H9 (cell line): ENCODE measurements around the gene FAM217A. TPM values are rescaled to one million over a fixed set of nuclear protein-coding genes. Genes with fewer than 3 reads are reported as not detected.

ENCODE experiments used
- DNase-seq: peaks from one replicate; pipeline ENCODE4 v3.0.0-alpha.2; 2017
- H2AFZ ChIP-seq: one replicate; pipeline ENCODE4 v1.6.1; 2013; ENCODE audit warnings: mild to moderate bottlenecking, low read length, control low read depth, moderate library complexity
- H2AK5ac ChIP-seq: 2 replicates; pipeline ENCODE4 v1.6.1; 2013; ENCODE audit warnings: low read length, control low read depth, mixed read lengths; ENCODE audit not compliant: insufficient read length
- H2BK120ac ChIP-seq: one replicate; pipeline ENCODE4 v1.6.1; 2013; ENCODE audit warnings: low read depth, mild to moderate bottlenecking, low read length, control low read depth, inconsistent platforms; ENCODE audit not compliant: poor library complexity, severe bottlenecking
- H2BK12ac ChIP-seq: 2 replicates; pipeline ENCODE4 v1.6.1; 2013; ENCODE audit warnings: low read length, control low read depth, mixed read lengths, low read depth; ENCODE audit not compliant: insufficient read length
- H2BK15ac ChIP-seq: 2 replicates; pipeline ENCODE4 v1.6.1; 2013; ENCODE audit warnings: low read depth, low read length, control low read depth
- H2BK20ac ChIP-seq: one replicate; pipeline ENCODE4 v1.6.1; 2013; ENCODE audit warnings: low read depth, mild to moderate bottlenecking, low read length, control low read depth, inconsistent platforms; ENCODE audit not compliant: poor library complexity, severe bottlenecking
- H2BK5ac ChIP-seq: 2 replicates; pipeline ENCODE4 v1.6.1; 2013; ENCODE audit warnings: low read length, control low read depth, mixed read lengths; ENCODE audit not compliant: insufficient read length
- H3K14ac ChIP-seq: 2 replicates; pipeline ENCODE4 v1.6.1; 2013; ENCODE audit warnings: low read length, control low read depth; ENCODE audit not compliant: insufficient read depth
- H3K18ac ChIP-seq: 2 replicates; pipeline ENCODE4 v1.6.1; 2013; ENCODE audit warnings: low read depth, mild to moderate bottlenecking, mixed read lengths, low read length, control low read depth; ENCODE audit not compliant: insufficient read length
- H3K23ac ChIP-seq: 2 replicates; pipeline ENCODE4 v1.6.1; 2013; ENCODE audit warnings: low read length, control low read depth, mixed read lengths, low read depth; ENCODE audit not compliant: insufficient read length
- H3K23me2 ChIP-seq: 2 replicates; pipeline ENCODE4 v1.6.1; 2013; ENCODE audit warnings: low read depth, mild to moderate bottlenecking, mixed read lengths, low read length, control low read depth; ENCODE audit not compliant: insufficient read length, poor library complexity, severe bottlenecking
- H3K27ac ChIP-seq: 2 replicates; pipeline ENCODE4 v1.5.1; 2013; ENCODE audit warnings: low read length, control low read depth, mixed read lengths, low read depth; ENCODE audit not compliant: insufficient read length
- H3K27me3 ChIP-seq: 2 replicates; pipeline ENCODE4 v1.6.1; 2013; ENCODE audit warnings: low read length, control low read depth, inconsistent platforms; ENCODE audit not compliant: insufficient read depth
- H3K4ac ChIP-seq: 2 replicates; pipeline ENCODE4 v1.6.1; 2013; ENCODE audit warnings: low read depth, mild to moderate bottlenecking, control low read depth, inconsistent platforms, low read length, moderate library complexity
- H3K4me1 ChIP-seq: 2 replicates; pipeline ENCODE4 v1.6.1; 2013; ENCODE audit warnings: low read length, control low read depth, inconsistent platforms; ENCODE audit not compliant: insufficient read depth
- H3K4me2 ChIP-seq: 2 replicates; pipeline ENCODE4 v1.6.1; 2013; ENCODE audit warnings: low read length, control low read depth, mixed read lengths; ENCODE audit not compliant: insufficient read length, insufficient read depth
- H3K56ac ChIP-seq: 2 replicates; pipeline ENCODE4 v1.6.1; 2013; ENCODE audit warnings: low read depth, mild to moderate bottlenecking, mixed read lengths, low read length, control low read depth; ENCODE audit not compliant: insufficient read length
- H3K79me1 ChIP-seq: 2 replicates; pipeline ENCODE4 v1.6.1; 2013; ENCODE audit warnings: low read depth, mild to moderate bottlenecking, moderate library complexity, low read length, control low read depth, inconsistent platforms; ENCODE audit not compliant: insufficient read depth, poor library complexity, severe bottlenecking
- H3K79me2 ChIP-seq: 2 replicates; pipeline ENCODE4 v1.6.1; 2013; ENCODE audit warnings: low read length, control low read depth, inconsistent platforms; ENCODE audit not compliant: insufficient read depth
- H3K9ac ChIP-seq: 2 replicates; pipeline ENCODE4 v1.6.1; 2013; ENCODE audit warnings: low read length, control low read depth, mixed read lengths; ENCODE audit not compliant: insufficient read length; ENCODE audit errors: extremely low read depth
- H3K9me3 ChIP-seq: one replicate; pipeline ENCODE4 v1.6.1; 2013; ENCODE audit warnings: low read depth, low read length, inconsistent platforms; ENCODE audit not compliant: control insufficient read depth
- H3T11ph ChIP-seq: one replicate; pipeline ENCODE4 v1.6.1; 2013; ENCODE audit warnings: mild to moderate bottlenecking, low read length, control low read depth, inconsistent platforms
- H4K20me1 ChIP-seq: one replicate; pipeline ENCODE4 v1.6.1; 2013; ENCODE audit not compliant: control insufficient read depth, insufficient read length, insufficient read depth
- H4K5ac ChIP-seq: 2 replicates; pipeline ENCODE4 v1.6.1; 2013; ENCODE audit warnings: low read depth, mild to moderate bottlenecking, mixed read lengths, low read length, control low read depth; ENCODE audit not compliant: insufficient read length
- H4K8ac ChIP-seq: replicated peaks from 2 replicates; pipeline ENCODE4 v1.6.1; 2013; ENCODE audit warnings: low read length, control low read depth, mixed read lengths, low read depth; ENCODE audit not compliant: insufficient read length
- H4K91ac ChIP-seq: 2 replicates; pipeline ENCODE4 v1.6.1; 2013; ENCODE audit warnings: low read depth, mild to moderate bottlenecking, moderate library complexity, mixed read lengths, low read length, control low read depth; ENCODE audit not compliant: insufficient read length
- H3K27ac Mint-ChIP-seq, 3 experiments: 2 replicates in 2 of 3; 3 replicates in 1 of 3; pipeline ENCODE4 v1.8.0; 2020 to 2021; ENCODE audit warnings: mixed read lengths in 3 of 3, mild to moderate bottlenecking in 1 of 3, moderate library complexity in 1 of 3
- H3K27me3 Mint-ChIP-seq: 2 replicates; pipeline ENCODE4 v1.8.0; 2021; ENCODE audit warnings: low read depth, mild to moderate bottlenecking, moderate library complexity, mixed read lengths
- H3K36me3 Mint-ChIP-seq, 3 experiments: 2 replicates in 2 of 3; 3 replicates in 1 of 3; pipeline ENCODE4 v1.8.0; 2020 to 2021; ENCODE audit warnings: low read depth in 3 of 3, mixed read lengths in 3 of 3; ENCODE audit not compliant: insufficient read depth in 1 of 3
- H3K4me1 Mint-ChIP-seq, 2 experiments: 2 replicates each; pipeline ENCODE4 v1.8.0; 2020; ENCODE audit warnings: mixed read lengths in 2 of 2
- H3K4me3 Mint-ChIP-seq, 2 experiments: 2 replicates in 1 of 2; 3 replicates in 1 of 2; pipeline ENCODE4 v1.8.0; 2020 to 2021; ENCODE audit warnings: mild to moderate bottlenecking in 2 of 2, mixed read lengths in 2 of 2, moderate library complexity in 1 of 2
- H3K9me3 Mint-ChIP-seq, 2 experiments: 2 replicates in 1 of 2; 3 replicates in 1 of 2; pipeline ENCODE4 v1.8.0; 2020; ENCODE audit warnings: mild to moderate bottlenecking in 2 of 2, mixed read lengths in 2 of 2, moderate library complexity in 1 of 2
- CTCF ChIP-seq: fragments of 200-600 bp; sonication (generic); conservative IDR thresholded peaks from 3 replicates; pipeline ENCODE4 v1.8.0; 2021; ENCODE audit warnings: antibody characterized with exemption, mild to moderate bottlenecking
- WGBS: extraction: QIAGEN DNeasy Blood & Tissue Kit; methylation state at CpG from one replicate; pipeline ENCODE4 v1.1.7; 2013; ENCODE audit warnings: missing lambda C conversion rate, low lambda C conversion rate, mixed read lengths; ENCODE audit not compliant: insufficient read length; ENCODE audit errors: extremely low coverage; 5-methylcytosine and 5-hydroxymethylcytosine counted together
- total RNA-seq: library from RNA; stranded (reverse); gene quantifications from 2 replicates; pipeline ENCODE4 v1.2.1, GENCODE V29; 2021

Gene FAM217A
- total RNA-seq, 1 experiment from 2014 or later = not detected

- no peak overlapping the region for H2AK5ac ChIP-seq
- H3K56ac ChIP-seq = no peak overlapping the region
- no peaks in the 10 kb centered on the region for H3K4me1 ChIP-seq
- H4K20me1 ChIP-seq = no peaks in the 10 kb centered on the region
- peaks cover 11 to 17% of the 10 kb centered on the region in 2 experiments; a peak in 3 of 4 replicates for H3K4me1 Mint-ChIP-seq
- H3K79me1 ChIP-seq = peaks cover 10% of the 10 kb centered on the region
- H3K4me3 Mint-ChIP-seq = no peak overlapping the region
- H3K14ac ChIP-seq = no peak overlapping the region
- H3K27ac ChIP-seq = no peak overlapping the region
- H3K4ac ChIP-seq = no peak overlapping the region
- H3T11ph ChIP-seq = no peak overlapping the region
- no peak for DNase-seq
- no peak overlapping the region for H3K18ac ChIP-seq
- no peak overlapping the region for H4K91ac ChIP-seq
- H3K4me2 ChIP-seq = no peak overlapping the region
- no peak overlapping the region for H2BK5ac ChIP-seq
- no peak overlapping the region for H2BK15ac ChIP-seq
- H2BK120ac ChIP-seq = no peak overlapping the region
- no peaks in the 10 kb centered on the region for H3K23me2 ChIP-seq
- H3K9ac ChIP-seq = no peak overlapping the region
- H3K36me3 Mint-ChIP-seq = peaks cover 27 to 46% (median 40%) of the 10 kb centered on the region in 3 experiments; a peak in 6 of 7 replicates
- no peak overlapping the region for H2BK20ac ChIP-seq
- H4K8ac ChIP-seq = no peak overlapping the region
- no peaks in the 10 kb centered on the region for H3K27me3 Mint-ChIP-seq
- no peaks in the 10 kb centered on the region for H3K9me3 Mint-ChIP-seq
- no peak overlapping the region for H2AFZ ChIP-seq
- peaks cover 37% of the 10 kb centered on the region; the same call in 1 of the 2 replicates for H3K79me2 ChIP-seq
- no peak overlapping the region for H4K5ac ChIP-seq
- H3K27me3 ChIP-seq = no peaks in the 10 kb centered on the region
- no peaks in the 10 kb centered on the region for H3K9me3 ChIP-seq
- TF ChIP-seq CTCF = no peak
- no peak overlapping the region for H3K23ac ChIP-seq
- H2BK12ac ChIP-seq = no peak overlapping the region
- no CpG with 5 or more reads among the region's 7 CpGs for WGBS
- 0 out of 7 replicates have a peak overlapping the region, but pooled peaks of 1 of the 3 experiments have one; percentile 14 for H3K27ac Mint-ChIP-seq
These were observed 49.2 kb downstream of the FAM217A start for GRCh38 chr6:4029687-4030086.
